AG09319 (cell line): ENCODE results near the gene PGAM5.

ENCODE experiments used
- DNase-seq: peaks from one replicate; pipeline ENCODE4 v3.0.0-alpha.2; 2010; ENCODE audit warnings: low read depth; ENCODE audit errors: extremely low read depth
- CTCF ChIP-seq: IDR thresholded peaks from 2 replicates; pipeline ENCODE4 v1.5.1; 2011; ENCODE audit warnings: low read depth, mild to moderate bottlenecking, inconsistent platforms, low read length, moderate library complexity

Gene PGAM5

GRCh38 chr12:132665794-132666193 lies 44.8 kb upstream of the PGAM5 start:
- no peak for TF ChIP-seq CTCF
- DNase-seq: no peak

- TF ChIP-seq CTCF: no peak
- DNase-seq: no peak
Observed at GRCh38 chr12:132668191-132669088, 42.2 kb upstream of the PGAM5 start.

- TF ChIP-seq CTCF: no peak
- DNase-seq: no peak
Observed at GRCh38 chr12:132669166-132669879, 41.3 kb upstream of the PGAM5 start.

GRCh38 chr12:132672116-132672515 lies 38.5 kb upstream of the PGAM5 start:
- TF ChIP-seq CTCF: no peak
- DNase-seq: no peak

GRCh38 chr12:132672678-132673077 lies 38.0 kb upstream of the PGAM5 start:
- no peak for TF ChIP-seq CTCF
- DNase-seq: no peak

- TF ChIP-seq CTCF: no peak
- no peak for DNase-seq
Observed at GRCh38 chr12:132673288-132674179, 37.1 kb upstream of the PGAM5 start.
